Stimulated activated naive B cell treated with anti-CD40 and anti-IgM and Interleukin-4, amounts not matched to agents 10 μg/mL and 1 μg/mL and 100 μg/mL, for 72 hours (primary cell): Measurements from ENCODE around the gene IGFBP7.

Source experiments
- ATAC-seq, 2 donors: fragments of 150-1000 bp; cut with Tn5 transposase; replicated peaks; 2 replicates each; pipeline ENCODE4 v1.10.0; 2021; ENCODE audit warnings: moderate library complexity in 1 of 2
- DNase-seq: peaks from one replicate; pipeline ENCODE4 v3.0.0; 2021
- H3K27ac Mint-ChIP-seq: one replicate; pipeline ENCODE4 v1.8.0; 2022; ENCODE audit warnings: mild to moderate bottlenecking, mixed read lengths
- H3K27me3 Mint-ChIP-seq, 2 donors: one replicate each; pipeline ENCODE4 v1.8.0; 2022; ENCODE audit warnings: mixed read lengths in 2 of 2
- H3K36me3 Mint-ChIP-seq, 2 donors: one replicate each; pipeline ENCODE4 v1.8.0; 2022; ENCODE audit warnings: mixed read lengths in 2 of 2, mild to moderate bottlenecking in 1 of 2
- H3K4me1 Mint-ChIP-seq, 2 donors: one replicate each; pipeline ENCODE4 v1.8.0; 2022; ENCODE audit warnings: mixed read lengths in 2 of 2, mild to moderate bottlenecking in 1 of 2
- H3K4me3 Mint-ChIP-seq, 2 donors: one replicate each; pipeline ENCODE4 v1.8.0; 2022; ENCODE audit warnings: mild to moderate bottlenecking in 2 of 2, mixed read lengths in 2 of 2, moderate library complexity in 1 of 2
- H3K9me3 Mint-ChIP-seq, 2 donors: one replicate each; pipeline ENCODE4 v1.8.0; 2022; ENCODE audit warnings: mixed read lengths in 2 of 2, mild to moderate bottlenecking in 1 of 2

Gene IGFBP7

DNA sequence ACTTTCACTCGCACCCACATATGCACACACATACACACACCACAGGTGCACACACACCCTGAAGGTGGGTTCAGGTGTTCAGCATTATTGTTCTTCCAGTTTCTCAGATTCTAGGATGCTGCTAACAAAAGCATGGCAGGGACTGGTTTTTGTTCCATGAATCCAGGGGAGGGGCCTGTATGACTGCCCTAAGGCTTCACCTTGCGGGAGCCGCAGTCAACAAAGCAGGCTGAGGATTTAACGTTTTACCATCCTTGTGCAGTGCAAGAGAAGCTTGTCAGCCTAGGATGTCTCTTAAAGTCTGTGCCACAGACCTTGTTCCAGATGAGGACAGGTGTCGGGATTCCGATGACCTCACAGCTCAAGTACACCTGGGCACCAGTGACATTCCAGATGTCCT lies 69.7 kb downstream of the IGFBP7 start:
- Mint-ChIP-seq H3K9me3 (no peaks in the 10 kb centered on the region), H3K27me3 (peaks cover 0 to 10% of the 10 kb centered on the region in 2 donors), H3K36me3 (no peaks in the 10 kb centered on the region), H3K4me1 (peaks cover 0 to 5% of the 10 kb centered on the region in 2 donors), H3K27ac (no peak overlapping the region), H3K4me3 (no peak overlapping the region)
- DNase-seq (no peak), ATAC-seq (no peak)

DNA sequence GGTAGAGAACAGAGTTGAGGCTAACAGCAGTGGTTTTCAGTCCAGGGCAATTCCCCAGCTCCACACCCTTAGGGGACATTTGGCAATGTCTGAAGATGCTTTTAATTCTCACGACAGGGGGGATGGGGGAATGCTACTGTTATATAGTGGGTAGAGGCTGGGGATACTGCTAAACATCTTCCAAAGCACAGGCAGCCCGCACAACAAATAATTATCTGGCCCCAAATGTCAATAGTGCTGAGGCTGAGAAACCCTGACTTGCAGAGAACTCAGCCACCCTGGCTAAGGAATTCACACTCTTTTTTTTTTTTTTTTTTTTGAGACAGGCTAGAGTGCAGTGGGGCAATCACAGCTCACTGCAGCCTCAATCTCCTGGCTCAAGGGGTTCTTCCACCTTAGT lies 70.8 kb downstream of the IGFBP7 start:
- ATAC-seq, result no peak
- Mint-ChIP-seq H3K9me3 (no peaks in the 10 kb centered on the region), H3K4me1 (peaks cover 0 to 5% of the 10 kb centered on the region in 2 donors), H3K4me3 (no peak overlapping the region), H3K27ac (no peak overlapping the region), H3K36me3 (no peaks in the 10 kb centered on the region), H3K27me3 (peaks cover 0 to 10% of the 10 kb centered on the region in 2 donors)
- DNase-seq, result no peak

DNA sequence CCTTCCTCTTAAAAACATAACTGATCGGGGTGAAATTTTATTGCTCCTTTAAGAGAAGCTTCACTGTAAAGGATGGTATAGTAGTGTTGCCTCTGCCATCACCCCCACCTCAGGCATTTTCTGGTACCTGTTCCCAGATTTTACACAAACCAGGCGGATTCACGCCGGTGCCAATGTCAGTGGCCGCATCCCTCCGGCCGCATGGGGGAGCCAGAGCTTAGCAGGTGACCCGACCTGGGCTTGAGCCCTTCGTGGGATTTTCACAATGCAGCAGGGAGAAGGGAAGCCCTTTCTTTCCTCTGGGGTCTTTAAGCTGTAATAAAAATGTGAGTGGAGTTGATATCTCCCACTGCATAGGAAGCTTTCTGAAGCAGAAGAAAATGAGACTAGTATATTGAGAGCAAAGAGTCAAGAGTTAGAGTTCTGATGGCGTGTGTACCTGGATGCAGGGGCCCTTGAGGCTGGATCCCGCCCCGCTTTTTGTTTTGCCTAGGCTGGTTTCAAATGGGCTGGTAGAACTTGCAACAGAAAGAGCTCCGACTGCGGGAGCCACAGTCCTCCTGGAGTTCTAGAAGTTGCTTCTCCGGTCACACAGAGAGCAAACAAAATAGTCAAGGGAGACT lies 72.1 kb downstream of the IGFBP7 start:
- Mint-ChIP-seq H3K27me3 (peaks cover 0 to 10% of the 10 kb centered on the region in 2 donors), H3K4me1 (peaks cover 0 to 5% of the 10 kb centered on the region in 2 donors), H3K27ac (no peak overlapping the region), H3K4me3 (no peak overlapping the region), H3K9me3 (no peaks in the 10 kb centered on the region), H3K36me3 (peaks cover 4% of the 10 kb centered on the region in 2 donors)
- DNase-seq (no peak), ATAC-seq (peak in 1 of 2 donors; percentile 60)

DNA sequence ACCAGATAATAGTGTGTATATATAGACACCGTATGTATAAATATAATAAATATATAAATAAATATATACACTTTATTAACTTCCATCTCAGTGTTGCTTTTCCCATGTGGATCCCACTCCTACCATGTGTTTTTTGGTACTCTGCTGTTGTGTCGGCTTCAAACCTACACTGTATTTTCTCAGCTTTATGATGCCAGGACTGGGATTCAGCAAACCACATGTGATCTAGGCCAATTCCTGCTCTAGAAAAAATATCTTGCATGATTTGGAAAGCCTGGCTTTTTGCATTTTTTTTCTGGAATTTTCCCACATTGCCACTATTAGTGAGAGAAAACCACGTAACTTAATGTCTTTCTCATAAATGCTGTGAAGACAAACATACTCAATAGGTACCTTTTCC lies 75.7 kb downstream of the IGFBP7 start:
- ATAC-seq (no peak), DNase-seq (no peak)
- peaks cover 10 to 14% of the 10 kb centered on the region in 2 donors for H3K36me3 Mint-ChIP-seq
- no peak overlapping the region for H3K4me3 Mint-ChIP-seq
- no peak overlapping the region for H3K27ac Mint-ChIP-seq
- peaks cover 0 to 4% of the 10 kb centered on the region in 2 donors for H3K27me3 Mint-ChIP-seq
- no peaks in the 10 kb centered on the region for H3K9me3 Mint-ChIP-seq
- H3K4me1 Mint-ChIP-seq, result peaks cover 0 to 5% of the 10 kb centered on the region in 2 donors

DNA sequence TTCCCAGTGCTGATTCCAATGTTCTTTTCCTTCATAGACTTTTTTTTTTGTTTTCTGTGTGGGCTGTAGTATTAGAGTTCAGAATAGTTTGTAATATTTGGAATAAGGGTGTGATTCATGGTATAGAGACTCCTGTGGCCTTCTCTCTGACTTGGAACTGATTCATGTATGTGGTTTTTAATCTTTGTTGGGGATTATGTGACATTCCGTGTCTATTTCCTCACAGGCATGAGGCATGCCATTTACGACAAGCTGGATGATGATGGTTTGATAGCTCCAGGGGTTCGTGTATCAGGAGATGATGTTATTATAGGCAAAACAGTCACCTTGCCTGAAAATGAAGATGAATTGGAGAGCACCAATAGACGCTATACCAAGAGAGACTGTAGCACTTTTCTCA lies 87.1 kb downstream of the IGFBP7 start:
- Mint-ChIP-seq H3K27me3 (no peaks in the 10 kb centered on the region), H3K4me3 (no peak overlapping the region), H3K36me3 (peaks cover 34 to 55% of the 10 kb centered on the region in 2 donors), H3K9me3 (no peaks in the 10 kb centered on the region), H3K27ac (peak overlapping the region; percentile 74), H3K4me1 (peaks cover 2 to 5% of the 10 kb centered on the region in 2 donors)
- DNase-seq, result no peak
- no peak for ATAC-seq

DNA sequence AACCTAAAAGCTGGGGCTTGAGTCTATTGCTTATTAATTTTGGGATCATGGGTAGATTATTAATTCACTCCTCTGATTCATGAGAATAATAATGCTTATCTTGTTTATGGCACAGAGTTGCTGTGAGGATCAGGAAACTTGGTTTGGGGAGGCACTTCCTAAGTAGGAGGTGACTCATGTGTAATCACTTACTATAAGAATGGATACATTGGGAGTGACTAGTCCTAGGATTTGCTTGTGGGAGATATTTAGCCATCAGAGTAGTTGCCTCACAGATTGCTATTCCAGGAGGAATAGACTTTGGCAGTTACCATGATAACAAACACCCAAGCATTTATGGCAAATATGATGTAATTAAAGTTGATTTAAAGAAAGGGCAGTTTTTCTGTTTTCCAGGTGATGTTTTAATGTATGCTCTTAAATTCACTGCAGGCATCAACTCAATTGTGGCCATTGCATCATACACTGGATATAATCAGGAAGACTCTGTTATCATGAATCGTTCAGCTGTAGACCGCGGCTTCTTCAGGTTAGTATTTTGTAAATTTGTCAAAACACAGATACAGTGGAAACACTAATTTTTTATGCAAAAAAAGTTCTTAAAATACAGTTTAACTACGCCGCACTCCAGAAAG lies 89.6 kb downstream of the IGFBP7 start:
- H3K9me3 Mint-ChIP-seq, result no peaks in the 10 kb centered on the region
- no peak overlapping the region for H3K4me3 Mint-ChIP-seq
- H3K36me3 Mint-ChIP-seq, result peaks cover 35 to 58% of the 10 kb centered on the region in 2 donors
- peaks cover 2 to 12% of the 10 kb centered on the region in 2 donors for H3K4me1 Mint-ChIP-seq
- no peak for ATAC-seq
- no peak overlapping the region for H3K27ac Mint-ChIP-seq
- no peaks in the 10 kb centered on the region for H3K27me3 Mint-ChIP-seq
- DNase-seq, result no peak

DNA sequence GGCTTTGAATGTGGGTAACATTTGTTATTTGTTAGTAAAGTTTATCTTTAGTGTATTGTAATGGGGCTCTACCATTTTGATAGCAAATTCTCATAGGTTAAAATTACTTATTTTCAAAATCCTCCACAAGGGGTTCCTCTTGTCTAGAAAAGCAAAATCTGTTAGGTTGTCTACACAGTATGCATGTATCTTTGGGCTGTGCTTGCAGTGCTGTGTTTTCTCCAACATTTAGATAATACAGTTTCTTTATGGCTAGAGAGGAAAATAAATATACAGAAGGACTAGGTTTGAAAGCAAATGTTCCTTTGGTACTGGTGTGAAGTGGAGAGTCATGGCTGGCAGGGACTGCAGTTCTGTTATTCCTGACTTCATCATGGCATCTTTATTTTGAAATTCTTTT lies 91.2 kb downstream of the IGFBP7 start:
- H3K27ac Mint-ChIP-seq, result no peak overlapping the region
- peaks cover 32 to 53% of the 10 kb centered on the region in 2 donors for H3K36me3 Mint-ChIP-seq
- H3K4me3 Mint-ChIP-seq, result no peak overlapping the region
- peaks cover 2 to 12% of the 10 kb centered on the region in 2 donors for H3K4me1 Mint-ChIP-seq
- H3K27me3 Mint-ChIP-seq, result no peaks in the 10 kb centered on the region
- no peaks in the 10 kb centered on the region for H3K9me3 Mint-ChIP-seq
- ATAC-seq (no peak), DNase-seq (no peak)

DNA sequence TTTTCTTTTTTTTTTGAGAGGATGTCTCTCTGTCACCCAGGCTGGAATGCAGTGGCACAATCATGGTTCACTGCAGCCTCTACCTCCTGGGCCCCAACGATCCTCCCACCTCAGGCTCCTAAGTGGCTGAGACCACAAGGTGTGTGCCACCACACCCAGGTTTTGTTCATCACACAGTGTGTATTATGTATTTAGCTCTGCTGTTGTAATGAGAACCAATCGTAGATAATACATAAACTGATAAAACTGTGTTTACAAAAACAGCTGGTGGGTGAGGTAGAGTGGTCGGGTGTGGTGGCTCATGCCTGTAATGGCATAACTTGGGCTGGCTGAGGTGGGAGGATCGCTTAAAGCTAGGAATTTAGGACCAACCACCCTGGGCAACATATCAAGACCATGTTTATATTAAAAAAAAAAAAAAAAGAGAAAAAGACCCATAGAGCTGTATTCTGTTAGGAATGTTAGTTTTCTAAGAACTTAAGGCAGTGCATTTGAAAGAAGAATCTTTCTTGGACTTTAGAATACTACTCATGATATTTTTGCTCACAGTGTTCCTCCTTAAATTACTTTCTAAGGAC lies 96.6 kb downstream of the IGFBP7 start:
- Mint-ChIP-seq H3K4me3 (no peak overlapping the region), H3K27ac (no peak overlapping the region), H3K36me3 (peaks cover 31 to 46% of the 10 kb centered on the region in 2 donors), H3K27me3 (no peaks in the 10 kb centered on the region), H3K4me1 (peaks cover 2 to 12% of the 10 kb centered on the region in 2 donors), H3K9me3 (no peaks in the 10 kb centered on the region)
- DNase-seq (no peak), ATAC-seq (no peak)

DNA sequence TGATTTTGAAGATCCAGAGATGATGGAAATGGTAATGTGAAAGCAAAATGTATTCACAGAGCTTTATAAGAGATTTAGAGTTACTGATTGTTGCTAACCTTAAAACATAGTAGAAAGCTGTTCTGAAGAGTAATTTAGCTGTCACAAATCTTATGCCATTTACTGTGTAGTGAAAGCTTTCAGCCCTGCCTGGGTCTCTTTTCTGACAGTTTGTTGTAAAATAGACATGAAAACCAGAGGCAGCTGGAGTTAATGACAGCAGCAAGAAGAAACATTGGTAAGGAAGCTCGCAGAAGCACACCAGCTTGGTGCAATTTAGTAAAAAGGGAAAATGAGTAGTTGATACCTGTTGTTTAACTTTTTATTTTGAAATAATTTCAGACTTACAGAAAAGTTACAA lies 110.4 kb downstream of the IGFBP7 start:
- Mint-ChIP-seq H3K27ac (no peak overlapping the region), H3K27me3 (no peaks in the 10 kb centered on the region), H3K9me3 (no peaks in the 10 kb centered on the region), H3K36me3 (peaks cover 34 to 52% of the 10 kb centered on the region in 2 donors), H3K4me3 (no peak overlapping the region), H3K4me1 (peaks cover 0 to 2% of the 10 kb centered on the region in 2 donors)
- DNase-seq (no peak), ATAC-seq (no peak)

DNA sequence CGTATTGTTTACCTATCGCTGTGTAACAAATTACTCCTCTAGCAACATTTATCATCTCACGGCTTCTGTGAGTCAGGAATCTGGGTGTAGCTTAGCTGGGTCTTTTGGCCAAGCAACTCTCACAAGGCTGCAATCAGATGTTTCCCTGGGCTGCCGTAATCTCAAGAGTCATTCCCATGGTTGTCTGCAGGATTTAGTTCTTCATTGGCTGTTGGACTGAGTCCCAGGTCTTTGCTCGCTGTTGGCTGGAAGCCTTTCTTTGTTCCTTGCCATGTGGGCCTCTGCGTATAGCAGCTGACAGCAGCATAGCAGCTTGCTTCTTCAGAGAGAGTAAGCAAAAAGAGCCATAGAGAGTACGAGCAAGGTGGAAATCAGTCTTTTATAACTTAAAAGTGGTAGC lies 114.7 kb downstream of the IGFBP7 start:
- DNase-seq (no peak), ATAC-seq (no peak)
- H3K9me3 Mint-ChIP-seq, result no peaks in the 10 kb centered on the region
- no peak overlapping the region for H3K4me3 Mint-ChIP-seq
- no peaks in the 10 kb centered on the region for H3K27me3 Mint-ChIP-seq
- no peak overlapping the region for H3K27ac Mint-ChIP-seq
- H3K36me3 Mint-ChIP-seq, result peaks cover 26 to 52% of the 10 kb centered on the region in 2 donors
- H3K4me1 Mint-ChIP-seq, result peaks cover 11 to 15% of the 10 kb centered on the region in 2 donors

DNA sequence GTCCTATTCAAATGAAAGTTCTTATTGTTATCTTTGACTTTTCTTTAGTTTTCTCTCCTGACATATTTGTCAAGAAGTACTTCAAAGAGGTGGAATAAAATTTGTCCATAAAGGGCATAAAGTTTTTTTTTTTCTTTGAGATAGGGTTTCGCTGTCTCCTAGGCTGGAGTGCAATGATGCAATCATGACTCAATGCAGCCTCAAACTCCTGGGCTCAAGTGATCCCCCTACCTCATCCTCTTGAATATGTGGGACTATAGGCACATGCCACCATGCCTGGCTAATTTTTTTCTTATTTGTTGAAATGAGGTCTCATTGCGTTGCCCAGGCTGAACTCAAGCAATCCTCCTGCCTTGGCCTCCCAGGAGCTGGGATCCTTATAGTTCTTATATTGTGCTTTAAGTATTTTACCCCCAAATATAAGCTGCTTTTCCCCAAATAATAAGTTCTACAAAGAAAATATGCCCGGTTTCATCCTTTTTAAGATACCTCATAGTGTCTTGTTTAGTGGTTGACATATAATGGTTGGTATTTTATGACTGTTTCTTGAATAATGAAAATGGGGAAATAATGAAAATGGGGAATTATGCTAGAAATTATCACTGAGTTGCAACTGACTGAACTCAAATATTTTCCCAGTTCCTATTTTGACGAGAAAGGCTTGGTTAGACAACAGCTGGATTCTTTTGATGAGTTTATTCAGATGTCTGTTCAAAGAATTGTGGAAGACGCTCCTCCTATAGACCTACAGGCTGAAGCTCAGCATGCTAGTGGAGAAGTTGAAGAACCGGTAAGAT lies 119.9 kb downstream of the IGFBP7 start:
- H3K4me1 Mint-ChIP-seq, result peaks cover 16 to 29% of the 10 kb centered on the region in 2 donors
- ATAC-seq, result peak; percentile 41 to 42
- H3K4me3 Mint-ChIP-seq, result no peak overlapping the region
- H3K36me3 Mint-ChIP-seq, result peaks cover 19 to 45% of the 10 kb centered on the region in 2 donors
- peak overlapping the region; percentile 33 for H3K27ac Mint-ChIP-seq
- no peaks in the 10 kb centered on the region for H3K9me3 Mint-ChIP-seq
- no peaks in the 10 kb centered on the region for H3K27me3 Mint-ChIP-seq
- DNase-seq, result no peak

DNA sequence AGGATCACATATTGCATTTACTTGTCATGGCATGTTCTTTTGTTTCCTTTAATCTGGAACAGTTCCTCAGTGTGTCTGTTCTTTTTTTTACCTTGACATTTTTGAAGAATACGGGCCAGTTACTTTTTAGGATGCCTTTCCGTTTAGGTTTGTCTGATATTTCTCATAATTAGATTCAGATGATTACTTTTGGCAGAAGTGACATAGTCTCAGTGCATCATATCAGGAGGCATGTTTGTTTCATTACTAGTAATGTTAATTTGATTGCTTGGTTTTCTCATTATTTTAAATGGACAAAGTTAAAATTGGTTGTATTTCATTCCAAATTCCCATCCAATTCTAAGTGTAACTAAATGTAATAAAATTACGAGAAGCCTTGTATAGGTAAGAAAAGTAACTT lies 123.2 kb downstream of the IGFBP7 start:
- ATAC-seq (no peak), DNase-seq (no peak)
- Mint-ChIP-seq H3K4me3 (no peak overlapping the region), H3K9me3 (no peaks in the 10 kb centered on the region), H3K4me1 (peaks cover 21 to 39% of the 10 kb centered on the region in 2 donors), H3K27me3 (no peaks in the 10 kb centered on the region), H3K27ac (no peak overlapping the region), H3K36me3 (peaks cover 21 to 53% of the 10 kb centered on the region in 2 donors)

DNA sequence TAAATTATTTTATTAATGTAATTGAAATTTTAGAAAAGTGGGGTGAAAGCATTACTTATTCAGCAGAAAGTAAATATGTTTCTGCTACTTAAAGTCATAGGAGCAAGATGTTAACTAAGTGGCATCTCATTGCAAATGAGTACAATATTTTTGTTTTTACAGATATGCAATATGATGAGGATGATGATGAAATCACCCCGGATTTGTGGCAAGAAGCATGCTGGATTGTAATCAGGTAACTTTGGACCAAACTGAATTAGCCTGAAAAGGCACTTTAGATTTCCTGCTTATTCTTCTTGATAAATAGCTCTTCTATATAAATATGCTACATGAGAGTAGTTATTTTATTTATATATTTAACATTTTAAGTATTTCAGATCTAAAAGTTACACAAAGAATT lies 124.0 kb downstream of the IGFBP7 start:
- Mint-ChIP-seq H3K36me3 (peaks cover 14 to 53% of the 10 kb centered on the region in 2 donors), H3K4me1 (peaks cover 22 to 39% of the 10 kb centered on the region in 2 donors), H3K4me3 (no peak overlapping the region), H3K9me3 (no peaks in the 10 kb centered on the region), H3K27me3 (no peaks in the 10 kb centered on the region), H3K27ac (no peak overlapping the region)
- no peak for ATAC-seq
- DNase-seq, result no peak

DNA sequence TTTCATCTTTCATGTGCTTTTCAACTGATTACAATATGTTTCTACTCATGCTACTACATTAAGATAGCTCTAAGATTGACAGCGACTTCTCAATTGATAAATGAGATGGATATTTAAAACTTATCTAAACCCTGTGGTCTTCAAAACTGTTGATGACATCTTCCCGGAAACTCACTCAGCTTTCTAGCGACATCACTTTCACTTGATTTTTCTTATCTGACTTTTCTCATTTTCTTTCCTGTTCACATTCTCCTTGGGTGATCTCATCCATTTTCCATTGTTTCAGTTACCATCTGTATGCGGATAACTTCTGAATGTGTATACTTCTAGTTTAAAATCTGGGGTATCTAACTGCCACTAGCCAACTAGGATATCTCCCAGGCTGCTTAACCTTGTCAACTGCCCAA lies 128.4 kb downstream of the IGFBP7 start:
- H3K4me1 Mint-ChIP-seq, result peaks cover 17 to 32% of the 10 kb centered on the region in 2 donors
- H3K27ac Mint-ChIP-seq, result no peak overlapping the region
- peak overlapping the region in 1 of 2 donors; percentile 0 for H3K4me3 Mint-ChIP-seq
- no peak for DNase-seq
- peaks cover 13 to 38% of the 10 kb centered on the region in 2 donors for H3K36me3 Mint-ChIP-seq
- ATAC-seq, result no peak
- H3K9me3 Mint-ChIP-seq, result no peaks in the 10 kb centered on the region
- no peaks in the 10 kb centered on the region for H3K27me3 Mint-ChIP-seq
